DND-41 (cell line): ENCODE measurements around the gene RMND5B.

Experiments used
- CTCF ChIP-seq: IDR thresholded peaks from 2 replicates; pipeline ENCODE4 v1.5.1; 2012; ENCODE audit warnings: borderline replicate concordance, low read length, moderate library complexity, mild to moderate bottlenecking; ENCODE audit not compliant: poor library complexity, severe bottlenecking; ENCODE audit errors: extremely low read depth
- EZH2 ChIP-seq: IDR thresholded peaks from 3 replicates; pipeline ENCODE4 v1.6.1; 2012; ENCODE audit warnings: borderline replicate concordance, low read depth, mild to moderate bottlenecking, moderate library complexity, low read length, inconsistent platforms; ENCODE audit not compliant: severe bottlenecking

- no peak for TF ChIP-seq CTCF
- TF ChIP-seq EZH2, result no peak
These were observed 6.6 kb upstream of the RMND5B start for GRCh38 chr5:178123966-178124925.
